ENCODE measurements around the gene PRUNE1. TPM values are rescaled to one million over a fixed set of nuclear protein-coding genes. Genes with fewer than 3 reads are reported as not detected.

PRUNE1 gene
- total and polyA plus RNA-seq, 2 experiments from 2014 or later: 51.6 to 52.2 TPM

DNA sequence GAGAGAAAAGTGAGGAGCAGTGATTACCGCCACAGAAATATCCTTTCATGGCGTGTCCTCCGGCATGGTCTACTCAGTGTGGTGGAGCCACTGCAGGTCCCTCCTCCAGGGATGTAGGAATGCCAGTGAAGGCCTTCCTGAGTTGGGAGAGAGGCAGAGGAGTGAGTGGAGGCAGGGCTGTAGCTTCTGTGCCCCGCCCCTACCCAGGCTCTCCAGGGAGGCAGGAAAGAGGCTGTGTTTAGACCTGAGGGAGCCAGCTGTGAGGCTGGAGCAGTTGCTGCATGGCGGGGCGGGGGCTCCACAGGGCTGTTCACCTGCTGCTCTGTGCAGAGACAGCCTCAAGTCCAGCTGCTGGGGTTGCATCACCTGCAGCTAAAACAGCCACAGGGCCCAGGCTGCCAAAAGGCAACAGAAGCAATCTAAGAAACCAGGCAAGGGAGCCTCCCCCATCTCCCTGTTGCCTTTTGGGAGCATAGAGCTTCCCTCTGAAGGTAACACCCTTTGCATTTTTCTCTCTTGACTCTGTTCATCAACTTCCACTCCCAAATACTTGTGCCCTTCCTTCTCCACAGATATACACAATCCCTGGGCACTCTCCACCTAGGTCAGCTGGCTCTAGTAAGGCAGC, 27.0 kb upstream of the PRUNE1 start:
- H3K27ac ChIP-seq: peak overlapping the region; percentile 13
- no peaks in the 10 kb centered on the region for H3K9me3 ChIP-seq (ENCODE audit: low read depth)
- TF ChIP-seq, protein P1, sequence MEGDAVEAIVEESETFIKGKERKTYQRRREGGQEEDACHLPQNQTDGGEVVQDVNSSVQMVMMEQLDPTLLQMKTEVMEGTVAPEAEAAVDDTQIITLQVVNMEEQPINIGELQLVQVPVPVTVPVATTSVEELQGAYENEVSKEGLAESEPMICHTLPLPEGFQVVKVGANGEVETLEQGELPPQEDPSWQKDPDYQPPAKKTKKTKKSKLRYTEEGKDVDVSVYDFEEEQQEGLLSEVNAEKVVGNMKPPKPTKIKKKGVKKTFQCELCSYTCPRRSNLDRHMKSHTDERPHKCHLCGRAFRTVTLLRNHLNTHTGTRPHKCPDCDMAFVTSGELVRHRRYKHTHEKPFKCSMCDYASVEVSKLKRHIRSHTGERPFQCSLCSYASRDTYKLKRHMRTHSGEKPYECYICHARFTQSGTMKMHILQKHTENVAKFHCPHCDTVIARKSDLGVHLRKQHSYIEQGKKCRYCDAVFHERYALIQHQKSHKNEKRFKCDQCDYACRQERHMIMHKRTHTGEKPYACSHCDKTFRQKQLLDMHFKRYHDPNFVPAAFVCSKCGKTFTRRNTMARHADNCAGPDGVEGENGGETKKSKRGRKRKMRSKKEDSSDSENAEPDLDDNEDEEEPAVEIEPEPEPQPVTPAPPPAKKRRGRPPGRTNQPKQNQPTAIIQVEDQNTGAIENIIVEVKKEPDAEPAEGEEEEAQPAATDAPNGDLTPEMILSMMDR (IDR thresholded peaks at IDR 0.05; ENCODE audit: low read depth, low read length): no peak
- no peak overlapping the region for H3K4me3 ChIP-seq
- H3K36me3 ChIP-seq: no peaks in the 10 kb centered on the region
- H3K27me3 ChIP-seq: no peaks in the 10 kb centered on the region
- H3K4me1 ChIP-seq (ENCODE audit: low read depth): peaks cover 18% of the 10 kb centered on the region
- peak in 1 of 2 donors; percentile 76 for DNase-seq (ENCODE audit: low read depth in 1 of 2, low spot score in 1 of 2)

DNA sequence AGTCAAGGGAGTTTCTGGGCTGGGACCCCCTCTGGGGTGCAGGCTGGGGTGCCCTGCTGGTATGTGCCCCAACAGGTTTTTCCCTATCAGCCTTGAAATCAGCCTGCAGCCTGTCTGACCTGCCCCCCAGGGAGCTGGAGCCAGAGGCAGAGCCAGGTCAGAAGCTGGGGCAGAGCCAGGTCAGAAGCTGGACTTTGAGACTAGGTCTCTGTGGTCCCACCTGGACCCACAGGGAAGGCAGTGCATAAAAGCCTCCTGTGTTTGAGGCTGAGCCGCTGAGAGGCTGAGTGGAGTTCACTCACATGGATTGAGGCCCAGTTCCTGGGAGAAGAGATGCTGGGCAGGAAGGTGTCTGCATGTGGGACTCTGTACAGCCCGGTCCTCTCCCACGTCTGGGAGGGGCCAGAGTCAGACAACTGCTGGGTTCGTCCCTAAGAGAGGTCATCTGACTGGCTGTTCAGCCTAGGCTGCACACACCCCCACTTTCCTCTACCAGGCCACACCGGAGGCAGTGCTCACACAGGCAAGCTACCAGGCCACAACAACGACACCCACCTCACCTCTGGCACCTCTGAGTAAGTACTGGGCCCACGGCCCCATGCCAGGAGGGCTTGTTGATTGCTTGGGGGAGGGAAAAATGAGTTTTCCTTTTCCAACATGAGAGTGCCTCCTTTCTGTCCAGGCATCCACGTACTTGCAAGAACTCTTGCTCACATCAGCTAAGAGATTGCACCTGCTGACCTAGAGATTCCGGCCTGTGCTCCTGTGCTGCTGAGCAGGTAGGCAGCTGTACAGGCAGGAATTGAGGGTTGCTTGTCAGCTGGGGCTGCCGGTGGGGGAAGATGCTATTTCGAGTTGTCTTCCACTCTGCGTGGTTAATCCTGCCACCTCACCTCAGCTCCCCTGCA, 26.2 kb upstream of the PRUNE1 start, which contains the start of gene ANXA9:
ANXA9 (plus strand) TSS at position 488 of the 908 bp plus-strand sequence. CDS start 814 bp downstream, outside the sequence.
- Histone ChIP-seq H3K9me3 (ENCODE audit: low read depth) (no peaks in the 10 kb centered on the region), H3K27ac (peak within 1 kb of the TSS; percentile 13), H3K4me3 (no peak within 1 kb of the TSS), H3K4me1 (ENCODE audit: low read depth) (peaks cover 18% of the 10 kb centered on the region), H3K27me3 (no peaks in the 10 kb centered on the region), H3K36me3 (no peaks in the 10 kb centered on the region)
- no peak for DNase-seq (ENCODE audit: low read depth in 1 of 2, low spot score in 1 of 2)
- TF ChIP-seq, protein P1 (IDR thresholded peaks at IDR 0.05; ENCODE audit: low read depth, low read length): no peak

DNA sequence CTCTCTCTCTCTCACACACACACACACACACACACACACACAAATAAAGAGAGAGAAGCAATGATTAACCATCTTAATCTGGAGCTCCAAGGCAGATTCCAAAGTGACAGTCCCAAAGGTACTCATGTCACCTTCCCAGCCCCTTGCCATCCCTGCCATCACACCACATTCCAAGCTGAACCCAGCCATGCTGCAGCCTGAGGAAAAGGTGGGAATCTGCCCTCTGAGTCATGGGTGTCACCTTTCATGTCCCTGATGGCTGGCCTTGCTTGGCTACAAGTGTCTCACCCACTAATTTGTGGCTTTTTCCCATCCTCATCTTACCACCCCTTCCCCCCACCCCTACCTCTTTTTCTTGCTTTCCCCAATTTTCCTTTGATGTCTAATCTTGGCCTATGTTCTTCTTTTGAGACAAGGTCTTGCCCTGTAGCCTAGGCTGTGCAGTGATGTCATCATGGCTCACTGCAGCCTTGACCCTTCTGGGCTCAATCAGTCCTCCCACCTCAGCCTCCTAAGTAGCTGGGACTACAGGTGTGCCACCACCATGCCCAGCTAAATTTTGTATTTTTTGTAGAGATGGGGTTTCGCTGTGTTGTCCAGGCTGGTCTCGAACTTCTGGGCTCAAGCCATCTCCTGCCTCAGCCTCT, 22.9 kb upstream of the PRUNE1 start:
- H3K4me3 ChIP-seq: no peak overlapping the region
- H3K27ac ChIP-seq: no peak overlapping the region
- DNase-seq (ENCODE audit: low read depth in 1 of 2, low spot score in 1 of 2): no peak
- TF ChIP-seq, protein P1 (IDR thresholded peaks at IDR 0.05; ENCODE audit: low read depth, low read length): no peak
- no peaks in the 10 kb centered on the region for H3K27me3 ChIP-seq
- peaks cover 12% of the 10 kb centered on the region for H3K4me1 ChIP-seq (ENCODE audit: low read depth)
- H3K36me3 ChIP-seq: no peaks in the 10 kb centered on the region
- H3K9me3 ChIP-seq (ENCODE audit: low read depth): no peaks in the 10 kb centered on the region

DNA sequence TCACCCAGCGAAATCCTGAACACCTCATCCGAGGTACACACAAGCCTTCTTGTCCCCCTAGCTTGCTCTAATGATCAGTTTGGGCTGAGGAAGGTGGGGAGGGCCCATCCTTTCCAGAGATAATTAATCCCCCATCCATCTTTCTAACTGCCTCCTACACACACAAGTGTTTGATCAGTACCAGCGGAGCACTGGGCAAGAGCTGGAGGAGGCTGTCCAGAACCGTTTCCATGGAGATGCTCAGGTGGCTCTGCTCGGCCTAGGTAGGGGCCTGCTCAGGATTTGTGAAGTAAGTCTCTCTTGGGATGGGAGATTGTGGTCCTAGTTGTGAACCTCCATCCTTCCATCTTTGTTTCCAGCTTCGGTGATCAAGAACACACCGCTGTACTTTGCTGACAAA, 20.3 kb upstream of the PRUNE1 start:
- Histone ChIP-seq H3K9me3 (ENCODE audit: low read depth) (no peaks in the 10 kb centered on the region), H3K36me3 (no peaks in the 10 kb centered on the region), H3K27ac (no peak overlapping the region), H3K27me3 (no peaks in the 10 kb centered on the region), H3K4me1 (ENCODE audit: low read depth) (no peaks in the 10 kb centered on the region), H3K4me3 (no peak overlapping the region)
- DNase-seq (ENCODE audit: low read depth in 1 of 2, low spot score in 1 of 2): no peak
- TF ChIP-seq, protein P1 (IDR thresholded peaks at IDR 0.05; ENCODE audit: low read depth, low read length): no peak

DNA sequence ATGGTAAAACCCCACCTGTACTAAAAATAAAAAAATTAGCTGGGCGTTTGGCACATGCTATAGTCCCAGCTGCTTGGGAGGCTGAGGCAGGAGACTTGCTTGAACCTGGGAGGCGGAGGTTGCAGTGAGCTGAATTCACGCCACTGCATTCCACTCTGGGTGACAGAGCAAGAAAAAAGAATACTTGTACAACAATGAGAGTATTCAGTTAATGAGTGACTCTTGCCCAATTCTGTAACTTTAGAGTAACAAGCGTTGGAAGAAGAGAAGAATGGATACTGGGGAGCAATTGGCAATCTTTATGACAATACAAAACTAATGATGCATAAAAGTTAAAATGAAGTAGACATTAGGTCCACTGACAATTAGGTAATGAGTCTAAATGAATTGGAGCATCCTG, 15.6 kb upstream of the PRUNE1 start:
- Histone ChIP-seq H3K27ac (no peak overlapping the region), H3K4me1 (ENCODE audit: low read depth) (no peaks in the 10 kb centered on the region), H3K9me3 (ENCODE audit: low read depth) (no peaks in the 10 kb centered on the region), H3K36me3 (no peaks in the 10 kb centered on the region), H3K27me3 (no peaks in the 10 kb centered on the region), H3K4me3 (no peak overlapping the region)
- TF ChIP-seq, protein P1 (IDR thresholded peaks at IDR 0.05; ENCODE audit: low read depth, low read length): no peak
- no peak for DNase-seq (ENCODE audit: low read depth in 1 of 2, low spot score in 1 of 2)

All from cardiac muscle cell (in vitro differentiated cells and primary cell).